Ishikawa (cell line): ENCODE measurements around the gene DNAH2.

Source experiments
- CEBPB ChIP-seq: IDR thresholded peaks from 2 replicates; pipeline ENCODE4 v1.6.1; 2012
- CREB1 ChIP-seq: IDR thresholded peaks from 2 replicates; pipeline ENCODE4 v1.6.1; 2012; ENCODE audit warnings: low read depth
- EGR1 ChIP-seq: IDR thresholded peaks from 2 replicates; pipeline ENCODE4 v1.6.1; 2012
- EP300 ChIP-seq: IDR thresholded peaks from 2 replicates; pipeline ENCODE4 v1.6.1; 2012; ENCODE audit warnings: borderline replicate concordance
- FOXM1 ChIP-seq: IDR thresholded peaks from 2 replicates; pipeline ENCODE4 v1.6.1; 2012; ENCODE audit warnings: low read depth, borderline replicate concordance
- MAX ChIP-seq: IDR thresholded peaks from 2 replicates; pipeline ENCODE4 v1.6.1; 2012
- NFIC ChIP-seq: IDR thresholded peaks from 2 replicates; pipeline ENCODE4 v1.6.1; 2012
- RAD21 ChIP-seq: IDR thresholded peaks from 2 replicates; pipeline ENCODE4 v1.6.1; 2012; ENCODE audit warnings: low read depth
- REST ChIP-seq: IDR thresholded peaks from 2 replicates; pipeline ENCODE4 v1.6.1; 2012; ENCODE audit warnings: low read depth, mild to moderate bottlenecking
- TAF1 ChIP-seq: IDR thresholded peaks from 2 replicates; pipeline ENCODE4 v1.6.1; 2012; ENCODE audit warnings: low read depth, mild to moderate bottlenecking
- TCF12 ChIP-seq: IDR thresholded peaks from 2 replicates; pipeline ENCODE4 v1.6.1; 2012; ENCODE audit warnings: low read depth
- TEAD4 ChIP-seq: IDR thresholded peaks from 2 replicates; pipeline ENCODE4 v1.6.1; 2012
- YY1 ChIP-seq: IDR thresholded peaks from 2 replicates; pipeline ENCODE4 v1.6.1; 2012; ENCODE audit warnings: low read depth
- ZBTB7A ChIP-seq: IDR thresholded peaks from 2 replicates; pipeline ENCODE4 v1.6.1; 2012; ENCODE audit warnings: low read depth
- TF ChIP-seq, protein P1 (sequence below): IDR thresholded peaks from 2 replicates; pipeline ENCODE4 v1.6.1; 2012

The DNAH2 gene

DNA sequence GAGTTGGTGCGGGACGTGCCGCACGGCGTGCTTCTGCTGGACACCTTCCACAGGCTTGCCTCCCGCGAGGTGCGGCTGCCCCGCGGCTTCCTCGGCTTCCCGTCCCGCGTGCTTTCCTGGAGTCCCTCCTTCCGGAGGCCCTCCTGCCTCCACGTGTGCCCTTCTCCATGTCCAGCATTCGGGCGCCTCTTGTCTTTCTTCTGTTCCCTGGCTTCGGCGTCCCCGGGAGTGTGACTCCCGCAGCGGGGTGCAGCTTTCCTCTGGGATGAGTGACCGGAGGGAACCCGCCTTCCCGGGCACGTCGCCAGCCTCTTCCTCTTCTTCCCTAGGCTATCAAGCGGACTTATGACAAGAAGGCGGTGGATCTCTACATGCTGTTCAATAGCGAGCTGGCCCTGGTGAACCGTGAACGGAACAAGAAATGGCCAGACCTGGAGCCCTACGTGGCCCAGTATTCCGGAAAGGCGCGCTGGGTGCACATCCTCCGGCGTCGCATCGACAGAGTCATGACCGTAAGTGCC lies 23.0 kb downstream of the DNAH2 start:
- TF ChIP-seq NFIC: peak; percentile 69; the same call in 1 of the 2 replicates
- TF ChIP-seq REST: no peak
- no peak for TF ChIP-seq RAD21
- TF ChIP-seq TEAD4: no peak
- no peak for TF ChIP-seq ZBTB7A
- TF ChIP-seq, protein P1, sequence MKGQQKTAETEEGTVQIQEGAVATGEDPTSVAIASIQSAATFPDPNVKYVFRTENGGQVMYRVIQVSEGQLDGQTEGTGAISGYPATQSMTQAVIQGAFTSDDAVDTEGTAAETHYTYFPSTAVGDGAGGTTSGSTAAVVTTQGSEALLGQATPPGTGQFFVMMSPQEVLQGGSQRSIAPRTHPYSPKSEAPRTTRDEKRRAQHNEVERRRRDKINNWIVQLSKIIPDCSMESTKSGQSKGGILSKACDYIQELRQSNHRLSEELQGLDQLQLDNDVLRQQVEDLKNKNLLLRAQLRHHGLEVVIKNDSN: no peak
- no peak; the same call in none of the 2 replicates for TF ChIP-seq MAX
- TF ChIP-seq EGR1: no peak
- 0 out of 2 replicates have a peak, but pooled peaks have one; percentile 19 for TF ChIP-seq TCF12

DNA sequence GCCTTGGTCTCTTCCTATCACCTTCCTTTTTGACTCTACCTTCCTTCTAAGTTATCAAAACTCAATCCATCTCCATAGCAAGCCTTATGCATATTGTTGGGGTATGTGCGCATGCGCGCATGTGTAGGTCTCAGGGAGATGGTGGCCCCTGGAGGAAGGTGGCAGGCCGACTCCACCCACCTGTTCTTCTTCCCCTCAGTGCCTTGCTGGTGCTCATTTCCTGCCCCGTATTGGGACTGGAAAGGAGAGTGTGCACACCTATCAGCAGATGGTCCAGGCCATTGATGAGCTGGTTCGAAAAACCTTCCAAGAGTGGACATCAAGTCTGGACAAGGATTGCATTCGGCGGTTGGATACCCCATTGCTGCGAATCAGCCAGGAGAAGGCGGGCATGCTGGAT lies 25.2 kb downstream of the DNAH2 start:
- no peak for TF ChIP-seq NFIC
- TF ChIP-seq, protein P1: no peak
- TF ChIP-seq RAD21: no peak
- TF ChIP-seq REST: no peak
- no peak for TF ChIP-seq ZBTB7A
- no peak for TF ChIP-seq TEAD4
- TF ChIP-seq TCF12: no peak
- TF ChIP-seq YY1: no peak
- no peak for TF ChIP-seq FOXM1
- no peak for TF ChIP-seq CEBPB
- TF ChIP-seq EP300: no peak
- no peak for TF ChIP-seq CREB1
- TF ChIP-seq TAF1: no peak
- TF ChIP-seq MAX: no peak
- TF ChIP-seq EGR1: no peak

- TF ChIP-seq EGR1 (no peak), REST (no peak)
Measured at GRCh38 chr17:7744416-7744815, 26.9 kb downstream of the DNAH2 start.

DNA sequence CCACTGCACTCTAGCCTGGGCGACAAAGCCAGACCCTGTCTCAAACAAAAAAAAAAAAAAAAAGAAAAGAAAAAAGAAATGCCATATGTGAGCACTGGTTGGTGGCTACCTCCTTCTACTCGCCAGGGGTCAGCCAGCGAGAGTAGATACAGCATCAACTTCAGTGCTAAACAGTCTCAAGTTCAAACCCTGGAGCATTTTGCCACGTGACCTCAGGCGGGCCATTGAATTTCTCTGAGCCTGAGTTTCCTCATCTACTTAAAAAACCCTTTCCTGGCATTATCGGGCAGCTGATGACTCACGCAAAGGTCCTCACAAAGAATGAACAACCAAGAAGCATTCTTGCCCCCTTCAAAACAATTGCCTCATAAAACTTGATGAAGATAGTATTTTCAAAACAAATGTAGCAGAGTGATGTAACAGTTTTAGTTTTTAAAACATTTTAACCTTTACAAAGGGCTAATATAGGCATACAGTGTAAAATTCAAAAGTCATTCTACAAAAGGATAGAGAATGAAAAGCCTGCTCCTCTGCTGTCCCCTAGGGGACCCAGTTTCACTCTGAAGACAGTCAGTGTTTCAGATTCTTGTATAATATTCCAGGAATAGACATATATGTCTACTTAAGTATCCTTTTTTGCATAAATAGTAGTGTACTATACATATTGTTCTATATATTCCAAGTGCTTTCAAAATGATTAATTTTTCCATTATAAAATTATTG lies 28.4 kb downstream of the DNAH2 start:
- TF ChIP-seq TAF1 (no peak), RAD21 (no peak)
- TF ChIP-seq, protein P1: peak; percentile 86
